GM18526 (cell line): ENCODE measurements around the gene IGHMBP2.

ENCODE experiments used
- POLR2A ChIP-seq: IDR thresholded peaks from 3 replicates; pipeline ENCODE4 v1.6.1; 2011; ENCODE audit not compliant: insufficient read length; ENCODE audit errors: extremely low read depth

The IGHMBP2 gene

DNA sequence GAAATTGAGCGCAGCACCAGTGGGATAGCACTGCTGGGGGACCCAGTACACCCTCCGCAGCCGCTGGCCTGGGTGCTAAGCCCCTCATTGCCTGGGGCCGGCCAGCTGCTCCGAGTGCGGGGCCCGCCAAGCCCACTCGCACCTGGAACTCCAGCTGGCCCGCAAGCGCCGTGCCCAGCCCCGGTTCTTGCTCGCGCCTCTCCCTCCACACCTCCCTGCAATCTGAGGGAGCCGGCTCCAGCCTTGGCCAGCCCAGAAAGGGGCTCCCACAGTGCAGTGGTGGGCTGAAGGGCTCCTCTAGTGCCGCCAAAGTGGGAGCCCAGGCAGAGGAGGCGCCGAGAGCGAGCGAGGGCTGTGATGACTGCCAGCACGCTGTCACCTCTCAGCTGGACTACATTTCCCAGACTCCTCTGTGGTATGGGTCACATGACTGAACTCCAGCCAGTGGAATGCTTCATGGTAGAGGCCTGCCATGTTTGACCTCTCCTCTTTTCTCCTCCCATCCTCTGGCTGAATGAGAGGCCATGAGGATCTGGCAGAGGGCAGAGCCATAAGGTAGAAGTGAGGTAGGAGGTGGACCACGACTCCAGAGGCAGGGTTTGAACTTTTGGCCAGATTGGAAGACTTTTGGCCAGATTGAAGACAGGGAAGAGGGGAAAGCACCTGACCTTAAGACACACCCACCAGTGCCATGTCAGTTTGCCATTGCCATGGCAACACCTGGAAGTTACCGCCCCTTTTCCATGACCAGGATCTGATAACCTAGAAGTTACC lies 70.9 kb downstream of the IGHMBP2 start:
- no peak for TF ChIP-seq POLR2A

DNA sequence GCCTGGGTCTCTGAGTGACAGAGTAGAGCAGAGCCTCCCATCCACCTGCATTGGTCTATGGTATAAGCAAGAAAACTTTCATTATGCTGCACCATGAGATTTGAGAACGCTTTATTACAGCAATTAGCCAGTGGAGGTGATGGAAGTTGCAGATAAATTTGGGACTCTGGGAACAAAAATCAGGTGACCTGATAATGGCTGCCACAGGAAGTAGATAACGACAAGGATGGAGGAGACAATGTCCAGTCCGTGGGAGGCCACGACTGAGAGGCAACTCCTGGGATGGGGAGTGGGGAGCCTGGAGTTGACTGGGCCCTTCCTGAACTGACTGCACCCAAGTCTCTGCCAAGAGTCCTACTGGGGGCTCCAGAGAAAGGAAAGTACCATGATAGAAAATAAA lies 72.4 kb downstream of the IGHMBP2 start:
- TF ChIP-seq POLR2A = no peak

DNA sequence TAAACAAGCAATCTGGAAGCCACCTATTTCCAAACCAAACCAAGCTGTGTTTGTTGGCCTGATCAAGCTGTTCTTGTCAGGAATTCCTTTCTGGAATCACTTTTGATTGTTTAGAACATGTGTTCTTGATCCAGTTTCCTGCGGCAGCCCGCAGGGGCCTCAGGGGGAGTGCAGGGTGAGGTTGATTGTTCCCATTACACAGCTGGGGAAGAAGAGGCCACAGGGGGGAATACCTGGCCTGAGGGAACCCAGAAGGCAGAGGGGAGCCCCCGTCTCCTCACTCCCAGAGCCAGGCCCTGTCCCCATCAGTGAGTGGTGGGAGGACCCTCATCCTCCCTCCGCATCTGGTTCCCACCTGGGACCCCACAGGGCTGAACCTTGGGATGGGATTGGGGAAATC lies 72.9 kb downstream of the IGHMBP2 start:
- TF ChIP-seq POLR2A = no peak

DNA sequence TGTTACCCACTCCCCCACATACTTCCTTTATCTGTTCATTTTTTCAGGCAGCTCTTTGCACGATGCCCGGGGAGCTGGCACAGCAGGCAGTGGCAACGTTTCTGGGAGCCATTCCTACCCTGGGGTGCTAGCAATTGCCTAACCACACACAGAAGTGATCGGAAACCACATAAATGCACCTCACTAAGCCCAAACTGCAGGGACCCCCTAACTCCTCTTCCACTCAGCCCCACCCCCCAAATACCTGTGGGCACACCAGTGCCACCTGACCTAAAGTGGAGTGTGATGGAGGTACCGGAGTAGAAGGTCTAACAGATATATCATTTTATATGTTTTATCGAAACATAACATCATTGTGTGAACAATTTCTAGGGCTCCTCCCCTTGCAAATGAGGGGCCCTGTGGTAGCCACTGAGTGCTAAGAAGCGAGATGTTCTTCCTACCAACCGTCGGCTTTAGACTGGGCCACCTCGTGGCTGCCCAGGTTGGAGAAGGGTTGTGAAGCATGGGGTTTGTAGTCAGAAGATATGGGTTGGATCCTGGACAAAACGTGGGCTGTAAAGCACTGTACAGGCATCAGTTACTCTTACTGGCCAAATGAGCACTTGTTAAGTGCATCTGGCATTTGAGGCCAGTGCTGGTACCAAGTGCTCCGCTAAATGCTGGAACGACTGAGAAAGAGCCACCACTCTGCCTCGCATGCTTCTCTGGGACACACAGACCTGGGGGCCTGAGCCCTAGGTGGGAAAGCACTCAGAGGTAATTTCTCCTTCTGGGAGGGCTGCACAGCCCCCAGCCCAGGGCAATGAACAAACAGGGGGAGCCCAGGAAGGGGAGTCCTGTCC lies 74.3 kb downstream of the IGHMBP2 start:
- no peak for TF ChIP-seq POLR2A

DNA sequence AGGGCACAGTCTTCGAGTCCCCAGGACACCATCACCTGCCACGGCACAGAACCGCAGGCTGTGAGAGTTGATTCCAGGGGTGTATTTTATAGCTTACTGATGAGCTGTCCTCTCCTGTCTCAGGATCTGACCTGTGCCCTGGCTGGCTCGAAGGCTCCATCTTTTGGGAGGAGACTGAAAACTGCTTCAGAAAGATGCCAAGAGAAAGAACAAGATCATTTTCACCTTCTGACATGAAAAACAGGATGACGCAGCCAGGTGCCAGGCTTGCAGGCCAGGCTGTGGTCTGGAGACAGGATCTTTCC lies 74.9 kb downstream of the IGHMBP2 start:
- no peak for TF ChIP-seq POLR2A

DNA sequence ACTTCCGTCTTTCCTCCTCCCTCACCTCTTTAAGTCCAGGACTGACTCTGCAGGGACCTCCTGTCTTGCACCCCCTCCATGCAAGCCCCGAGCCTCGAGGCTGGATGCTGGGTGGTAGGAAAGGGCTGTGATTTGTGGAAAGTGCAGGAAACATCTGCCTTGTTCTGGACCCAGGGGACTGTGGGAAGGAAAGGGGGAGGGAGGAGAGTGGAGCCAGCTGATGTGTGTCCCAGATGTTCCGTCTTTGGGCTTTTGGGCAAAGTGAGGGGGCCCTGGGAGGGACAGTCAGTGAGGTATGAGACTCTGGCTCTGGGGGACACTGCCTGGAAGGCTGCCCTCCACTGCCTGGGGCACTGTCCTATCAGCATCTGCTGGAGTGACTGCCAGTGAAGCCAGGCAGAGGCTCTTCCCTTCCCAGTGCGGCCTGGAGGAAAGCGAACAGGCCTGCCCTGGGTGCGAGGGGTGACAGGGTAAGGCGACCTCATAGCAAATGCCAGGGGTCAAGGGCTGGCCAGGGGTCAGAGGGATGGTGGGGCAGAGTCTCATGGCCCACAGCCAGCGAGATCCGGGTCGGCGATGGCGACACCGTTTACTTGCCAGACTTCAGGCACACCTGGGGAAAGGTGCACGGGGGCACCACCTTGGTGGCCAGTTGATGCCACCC lies 75.4 kb downstream of the IGHMBP2 start:
- no peak for TF ChIP-seq POLR2A

DNA sequence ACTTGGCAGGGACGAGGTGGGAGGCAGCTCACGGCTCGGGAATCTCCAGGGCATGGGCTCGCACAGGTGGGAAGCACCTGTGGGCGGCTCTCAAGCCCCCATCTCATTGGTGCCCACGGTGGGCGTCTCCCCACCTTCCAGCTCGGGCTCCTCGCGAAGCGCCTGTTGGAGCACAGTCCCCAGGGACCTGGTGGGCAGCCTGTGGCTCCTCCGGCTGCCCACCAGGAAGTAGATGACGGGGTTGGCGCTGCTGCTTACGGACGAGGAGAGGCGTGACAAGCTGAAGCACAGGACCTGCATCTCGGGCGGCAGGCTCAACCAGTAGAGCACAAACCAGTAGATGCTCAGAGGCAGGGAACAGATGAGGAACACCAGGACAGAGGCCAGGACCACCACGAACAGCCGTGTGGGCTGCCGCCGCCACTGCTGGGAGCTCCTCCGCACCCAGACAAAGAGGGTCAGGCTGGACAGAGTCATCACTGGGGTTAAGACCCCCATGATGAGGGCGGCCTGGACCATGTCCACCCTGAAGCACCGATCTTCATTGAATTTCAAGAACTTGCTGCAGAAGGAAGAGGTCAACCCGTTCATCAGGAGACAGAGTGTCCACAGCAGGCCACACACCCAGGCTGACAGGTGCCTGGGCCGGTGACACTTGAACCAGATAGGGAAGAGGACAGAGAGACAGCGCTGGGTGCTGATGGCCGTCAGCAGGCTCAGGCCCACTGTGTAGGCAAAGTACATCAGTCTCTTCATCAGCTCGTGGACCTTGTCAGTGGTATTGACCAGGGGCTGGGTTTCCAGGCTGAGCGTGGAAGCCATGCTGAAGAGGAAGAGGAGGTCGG lies 76.5 kb downstream of the IGHMBP2 start:
- no peak for TF ChIP-seq POLR2A

DNA sequence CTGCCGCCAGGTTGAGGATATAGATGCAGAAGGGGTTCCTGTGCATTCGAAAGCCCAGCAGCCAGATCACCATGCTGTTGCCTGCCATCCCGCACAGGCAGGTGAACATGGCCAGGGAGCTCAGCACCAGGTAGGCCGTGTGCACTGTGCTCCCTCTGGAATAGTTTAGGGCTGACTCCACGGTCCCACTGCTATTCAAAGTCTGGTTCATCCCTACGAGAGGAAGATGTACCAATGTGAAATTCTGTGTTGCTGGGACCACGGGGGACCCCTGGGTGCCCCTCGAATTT lies 77.0 kb downstream of the IGHMBP2 start, which contains the start of gene MRGPRD:
MRGPRD (minus strand) TSS at position 211 of the 290 bp plus-strand sequence; CDS start at position 211, 0 bp downstream.
- TF ChIP-seq POLR2A = no peak

DNA sequence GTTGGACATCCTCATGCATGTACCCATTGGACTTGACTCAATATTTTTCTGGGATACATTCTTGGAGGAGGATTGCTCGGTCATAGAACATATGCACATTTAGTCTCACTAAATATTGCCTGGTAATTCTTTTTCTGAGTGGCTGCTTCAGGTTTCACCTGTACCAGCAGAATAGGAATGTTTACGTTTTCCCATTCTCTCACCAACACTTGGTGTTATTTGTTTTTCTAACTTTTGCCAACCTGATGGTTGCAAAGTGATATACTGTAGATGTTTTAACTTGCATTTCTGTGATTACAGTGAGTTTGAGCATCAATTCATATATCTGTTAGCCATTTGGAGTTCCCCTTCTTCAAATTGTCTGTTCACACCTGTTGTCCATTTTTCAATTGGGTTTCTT lies 78.4 kb downstream of the IGHMBP2 start:
- no peak for TF ChIP-seq POLR2A

DNA sequence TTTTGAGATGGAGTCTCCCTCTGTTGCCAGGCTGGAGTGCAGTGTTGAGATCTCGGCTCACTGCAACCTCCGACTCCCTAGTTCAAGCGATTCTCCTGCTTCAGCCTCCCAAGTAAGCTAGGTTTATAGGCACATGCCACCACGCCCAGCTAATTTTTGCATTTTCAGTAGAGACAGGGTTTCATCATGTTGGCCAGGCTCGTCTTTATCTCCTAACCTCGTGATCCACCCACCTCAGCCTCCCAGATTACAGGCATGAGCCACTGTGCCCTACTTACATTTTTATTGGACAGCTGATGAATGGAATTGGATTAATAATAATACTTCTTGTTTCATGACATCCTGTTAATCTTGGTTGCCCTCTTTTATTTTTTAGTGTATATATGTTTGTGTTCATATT lies 80.1 kb downstream of the IGHMBP2 start:
- no peak for TF ChIP-seq POLR2A

DNA sequence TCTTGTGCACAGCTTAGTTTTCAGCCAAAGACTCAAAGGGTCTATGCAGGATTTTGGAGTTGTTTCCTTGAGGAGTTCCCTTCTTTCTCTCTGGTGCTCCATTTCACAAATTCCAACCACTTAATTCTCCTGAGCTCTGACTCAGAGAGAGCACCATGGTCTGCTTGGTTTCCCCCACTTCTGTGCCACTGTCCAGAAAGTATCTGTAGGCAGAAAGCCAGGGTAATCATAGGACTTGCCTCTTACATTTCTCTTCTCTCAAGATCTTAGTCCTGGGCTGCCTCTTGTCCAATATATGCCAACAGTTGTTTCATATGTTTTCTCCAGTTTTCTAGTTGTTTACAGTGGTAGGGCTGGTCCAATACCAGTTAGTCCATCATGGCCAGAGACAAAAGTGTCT lies 83.5 kb downstream of the IGHMBP2 start:
- TF ChIP-seq POLR2A = no peak

DNA sequence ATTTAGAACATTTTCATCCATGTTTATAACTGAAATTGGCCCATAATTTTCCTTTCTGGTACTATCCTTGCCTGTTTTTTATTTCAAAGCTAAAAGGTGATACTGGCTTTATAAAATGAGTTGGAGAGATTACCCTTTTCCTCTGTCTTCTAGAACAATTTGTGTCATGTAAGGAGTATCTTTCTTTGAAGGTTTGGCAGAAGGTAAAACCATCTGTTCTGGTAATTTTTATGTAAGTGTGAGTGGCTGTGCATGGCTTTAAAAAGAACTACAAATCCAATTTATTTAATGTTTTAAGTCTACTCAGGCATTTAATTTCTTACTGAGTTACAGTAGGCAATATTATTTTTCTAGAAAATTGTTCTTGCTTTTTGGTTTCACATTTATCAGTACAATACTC lies 84.8 kb downstream of the IGHMBP2 start:
- no peak for TF ChIP-seq POLR2A
